Measurements from ENCODE around the gene NGRN.

- TF ChIP-seq, protein P1, sequence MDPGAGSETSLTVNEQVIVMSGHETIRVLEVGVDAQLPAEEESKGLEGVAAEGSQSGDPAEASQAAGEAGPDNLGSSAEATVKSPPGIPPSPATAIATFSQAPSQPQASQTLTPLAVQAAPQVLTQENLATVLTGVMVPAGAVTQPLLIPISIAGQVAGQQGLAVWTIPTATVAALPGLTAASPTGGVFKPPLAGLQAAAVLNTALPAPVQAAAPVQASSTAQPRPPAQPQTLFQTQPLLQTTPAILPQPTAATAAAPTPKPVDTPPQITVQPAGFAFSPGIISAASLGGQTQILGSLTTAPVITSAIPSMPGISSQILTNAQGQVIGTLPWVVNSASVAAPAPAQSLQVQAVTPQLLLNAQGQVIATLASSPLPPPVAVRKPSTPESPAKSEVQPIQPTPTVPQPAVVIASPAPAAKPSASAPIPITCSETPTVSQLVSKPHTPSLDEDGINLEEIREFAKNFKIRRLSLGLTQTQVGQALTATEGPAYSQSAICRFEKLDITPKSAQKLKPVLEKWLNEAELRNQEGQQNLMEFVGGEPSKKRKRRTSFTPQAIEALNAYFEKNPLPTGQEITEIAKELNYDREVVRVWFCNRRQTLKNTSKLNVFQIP (CRISPR knock-in tag; IDR thresholded peaks at IDR 0.05; ENCODE audit: borderline replicate concordance, low read depth), result no peak
- TF ChIP-seq ISL1 (CRISPR knock-in tag; IDR thresholded peaks at IDR 0.05) (no peak), ZFP3 (CRISPR knock-in tag; IDR thresholded peaks at IDR 0.05) (no peak)
Observed at GRCh38 chr15:90222547-90222946, 42.9 kb upstream of the NGRN start.

Data from SK-N-SH treated with all-trans-retinoic acid at 6 μM for 48 hours (cell line).